PFSK-1 (cell line): ENCODE measurements around the gene SNTN.

Source experiments
- FOXP2 ChIP-seq: optimal IDR thresholded peaks from 2 replicates; pipeline ENCODE3; 2011; ENCODE audit warnings: borderline replicate concordance, control low read depth, inconsistent platforms; ENCODE audit not compliant: insufficient read depth; ENCODE audit errors: extremely low read length, extremely low read depth
- POLR2AphosphoS5 ChIP-seq: IDR thresholded peaks from 2 replicates; pipeline ENCODE4 v1.6.1; 2012; ENCODE audit warnings: low read depth, mild to moderate bottlenecking, control low read depth, low read length, moderate library complexity
- TAF1 ChIP-seq: IDR thresholded peaks from 2 replicates; pipeline ENCODE4 v1.6.1; 2012; ENCODE audit warnings: low read length, control low read depth, borderline replicate concordance; ENCODE audit not compliant: insufficient read depth

DNA sequence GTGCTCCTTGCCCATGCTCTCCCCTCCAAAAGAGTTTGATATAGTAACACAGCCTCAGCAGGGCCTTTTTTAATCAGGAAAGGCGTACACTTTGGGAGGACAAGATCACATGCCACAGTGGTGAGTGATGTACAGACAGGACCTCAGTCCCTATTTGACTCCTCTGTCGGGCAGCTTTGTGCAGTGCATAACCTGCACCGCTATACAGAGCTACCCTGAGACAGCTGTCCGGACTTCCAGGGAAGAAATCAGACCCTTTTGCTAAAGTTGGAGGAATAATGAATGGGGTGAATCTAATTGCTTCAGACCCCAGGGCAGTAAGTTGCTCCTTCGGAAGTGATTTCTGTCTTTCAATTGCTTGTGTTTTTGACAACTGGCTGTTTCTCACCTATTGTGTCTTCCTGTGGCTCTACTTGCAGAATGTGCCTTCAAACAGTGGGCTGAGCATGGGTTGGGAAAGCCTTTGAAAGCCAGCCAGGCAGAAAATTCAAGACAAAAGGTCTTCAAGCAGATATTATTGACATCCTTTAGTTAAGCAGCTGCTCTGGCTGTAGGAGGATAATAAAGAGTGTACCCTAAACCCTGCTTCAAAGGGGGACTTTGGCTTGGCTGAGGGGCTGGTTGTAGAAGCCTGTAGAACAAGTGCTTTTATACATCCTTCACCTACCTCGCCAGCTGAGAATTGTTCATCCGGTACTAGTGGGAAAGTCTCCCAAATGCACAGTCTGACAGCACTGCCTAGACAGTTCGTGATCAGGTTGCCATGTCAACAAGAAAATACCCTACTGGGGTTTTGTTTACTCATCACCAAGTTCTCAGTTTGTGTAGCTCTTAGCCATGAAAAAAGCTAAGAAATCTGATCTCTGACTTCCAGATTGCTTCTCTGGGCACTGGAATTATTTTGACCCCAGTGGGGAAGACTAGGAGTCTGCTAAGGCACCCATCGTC, 35.1 kb downstream of the SNTN start:
- TF ChIP-seq POLR2AphosphoS5 (no peak), TAF1 (no peak), FOXP2 (no peak)
